ENCODE results near the gene SEMA3C.

The SEMA3C gene

DNA sequence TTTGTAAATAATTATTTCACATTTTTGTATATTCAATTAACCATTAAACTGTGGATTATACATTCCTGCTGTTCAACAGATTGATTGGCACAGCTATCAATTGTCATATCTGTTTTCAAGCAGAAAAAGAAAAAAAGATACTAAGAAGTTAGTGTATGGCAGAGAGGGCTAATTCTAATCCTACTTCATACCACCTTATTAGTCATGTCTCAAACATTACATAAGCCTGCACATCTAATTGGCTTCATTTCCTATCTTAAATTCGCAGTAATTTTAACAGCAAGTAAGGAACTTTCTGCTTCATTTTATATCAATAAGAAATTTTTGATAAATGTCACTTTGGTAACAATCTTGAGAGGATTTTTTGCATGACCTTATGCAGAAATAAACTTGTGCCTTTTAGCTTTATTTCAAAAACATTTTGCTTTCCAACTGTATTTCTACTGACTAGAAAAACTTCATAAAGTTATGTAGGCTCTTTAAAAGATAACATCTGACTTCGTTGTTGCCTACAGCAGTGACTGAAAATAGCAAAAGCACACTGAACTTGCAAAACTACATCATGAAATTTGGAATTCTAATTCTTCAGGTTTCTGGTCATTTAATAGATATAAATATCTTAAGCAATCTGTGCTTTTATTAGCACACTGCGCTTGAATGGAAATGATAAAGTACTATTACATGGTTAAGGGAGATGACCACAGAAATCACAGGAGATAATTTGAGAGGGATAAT, 111.5 kb downstream of the SEMA3C start:
- H3K4me1 ChIP-seq (ENCODE audit: insufficient read depth, poor library complexity, severe bottlenecking) = peaks cover 12% of the 10 kb centered on the region
- H3K9me3 ChIP-seq (ENCODE audit: severe bottlenecking) = peaks cover 5% of the 10 kb centered on the region
- H3K36me3 ChIP-seq (ENCODE audit: low read depth) = peaks cover 68% of the 10 kb centered on the region
- ATAC-seq (ENCODE audit: low read depth) (peak; percentile 67), DNase-seq (ENCODE audit: low spot score) (no peak)
- no peaks in the 10 kb centered on the region for H3K27me3 ChIP-seq (ENCODE audit: insufficient read depth, poor library complexity, severe bottlenecking)
- H3K27ac ChIP-seq (ENCODE audit: poor library complexity, severe bottlenecking) = peak overlapping the region; percentile 69
- H3K4me3 ChIP-seq (ENCODE audit: severe bottlenecking) = no peak overlapping the region
- TF ChIP-seq CTCF (IDR thresholded peaks at IDR 0.05; ENCODE audit: poor library complexity, severe bottlenecking) = no peak

- ATAC-seq (ENCODE audit: low read depth) = no peak
- TF ChIP-seq CTCF (IDR thresholded peaks at IDR 0.05; ENCODE audit: poor library complexity, severe bottlenecking) = no peak
- DNase-seq (ENCODE audit: low spot score) = no peak
- Histone ChIP-seq H3K27me3 (ENCODE audit: insufficient read depth, poor library complexity, severe bottlenecking) (no peaks in the 10 kb centered on the region), H3K4me1 (ENCODE audit: insufficient read depth, poor library complexity, severe bottlenecking) (peaks cover 12% of the 10 kb centered on the region), H3K27ac (ENCODE audit: poor library complexity, severe bottlenecking) (peak overlapping the region; percentile 69), H3K4me3 (ENCODE audit: severe bottlenecking) (no peak overlapping the region), H3K36me3 (ENCODE audit: low read depth) (peaks cover 75% of the 10 kb centered on the region), H3K9me3 (ENCODE audit: severe bottlenecking) (peaks cover 5% of the 10 kb centered on the region)
Observed at GRCh38 chr7:80806663-80807062, 112.2 kb downstream of the SEMA3C start.

GRCh38 chr7:80804589-80804988, 114.3 kb downstream of the SEMA3C start:
- Histone ChIP-seq H3K27ac (ENCODE audit: poor library complexity, severe bottlenecking) (no peak overlapping the region), H3K36me3 (ENCODE audit: low read depth) (peaks cover 79% of the 10 kb centered on the region), H3K27me3 (ENCODE audit: insufficient read depth, poor library complexity, severe bottlenecking) (no peaks in the 10 kb centered on the region), H3K4me3 (ENCODE audit: severe bottlenecking) (no peak overlapping the region), H3K9me3 (ENCODE audit: severe bottlenecking) (peaks cover 4% of the 10 kb centered on the region), H3K4me1 (ENCODE audit: insufficient read depth, poor library complexity, severe bottlenecking) (peaks cover 12% of the 10 kb centered on the region)
- no peak for DNase-seq (ENCODE audit: low spot score)
- ATAC-seq (ENCODE audit: low read depth) = no peak
- TF ChIP-seq CTCF (IDR thresholded peaks at IDR 0.05; ENCODE audit: poor library complexity, severe bottlenecking) = no peak

DNA sequence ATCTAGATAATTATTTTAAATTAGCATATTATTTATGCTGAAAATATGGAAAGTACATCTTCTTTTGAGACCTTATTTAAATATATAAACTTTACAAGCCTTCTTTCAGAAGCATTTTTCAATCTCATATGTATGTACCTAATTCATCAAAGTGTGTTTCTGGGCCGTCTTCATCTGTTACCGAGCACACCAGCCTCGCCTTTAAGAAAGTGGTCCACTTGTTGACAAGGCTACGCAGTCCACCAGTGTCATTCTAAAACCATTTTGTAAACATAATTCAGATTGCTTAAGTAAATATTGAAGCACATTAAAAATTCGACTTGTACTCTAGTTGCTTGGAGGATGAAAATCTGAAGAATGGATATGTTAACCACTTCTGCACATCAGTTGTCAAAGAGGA, 116.3 kb downstream of the SEMA3C start:
- Histone ChIP-seq H3K27ac (ENCODE audit: poor library complexity, severe bottlenecking) (no peak overlapping the region), H3K4me3 (ENCODE audit: severe bottlenecking) (no peak overlapping the region), H3K36me3 (ENCODE audit: low read depth) (peaks cover 83% of the 10 kb centered on the region), H3K27me3 (ENCODE audit: insufficient read depth, poor library complexity, severe bottlenecking) (no peaks in the 10 kb centered on the region), H3K4me1 (ENCODE audit: insufficient read depth, poor library complexity, severe bottlenecking) (peaks cover 6% of the 10 kb centered on the region), H3K9me3 (ENCODE audit: severe bottlenecking) (peaks cover 2% of the 10 kb centered on the region)
- no peak for TF ChIP-seq CTCF (IDR thresholded peaks at IDR 0.05; ENCODE audit: poor library complexity, severe bottlenecking)
- DNase-seq (ENCODE audit: low spot score) = no peak
- no peak for ATAC-seq (ENCODE audit: low read depth)
